Embryonic facial prominence (tissue), 1 donor: ENCODE measurements around the gene HOXD13.

Source experiments
- DNase-seq: peaks from one replicate; pipeline ENCODE4 v3.0.0-alpha.2; 2016; ENCODE audit errors: extremely low spot score

HOXD13 gene

GRCh38 chr2:176093145-176093897 is 800 bp downstream of the HOXD13 start:
- DNase-seq, result no peak

- no peak for DNase-seq
These were observed 1.4 kb downstream of the HOXD13 start for GRCh38 chr2:176093898-176094249.

GRCh38 chr2:176094349-176094748 is 1.8 kb downstream of the HOXD13 start:
- DNase-seq, result no peak

- DNase-seq, result no peak
These were observed 2.9 kb downstream of the HOXD13 start for GRCh38 chr2:176095421-176095820.

GRCh38 chr2:176096243-176096985 is 3.9 kb downstream of the HOXD13 start:
- DNase-seq, result no peak

- DNase-seq, result no peak
These were observed 4.7 kb downstream of the HOXD13 start for GRCh38 chr2:176096986-176097819.

- DNase-seq, result no peak
These were observed 5.4 kb downstream of the HOXD13 start for GRCh38 chr2:176097820-176098365.

- no peak for DNase-seq
These were observed 6.0 kb downstream of the HOXD13 start for GRCh38 chr2:176098366-176099158.

- DNase-seq, result no peak
These were observed 6.7 kb downstream of the HOXD13 start for GRCh38 chr2:176099159-176099727.

- DNase-seq, result no peak
These were observed 7.4 kb downstream of the HOXD13 start, which contains the start of gene HOXD12 for GRCh38 chr2:176099728-176100546. HOXD12 (plus strand) TSS chr2:176099795; CDS start chr2:176099802, 7 bp downstream.

GRCh38 chr2:176100547-176101140 is 8.1 kb downstream of the HOXD13 start:
- DNase-seq, result no peak

GRCh38 chr2:176101216-176101830 is 8.8 kb downstream of the HOXD13 start:
- DNase-seq, result no peak

GRCh38 chr2:176101842-176102241 is 9.3 kb downstream of the HOXD13 start:
- no peak for DNase-seq

GRCh38 chr2:176102309-176102866 is 9.9 kb downstream of the HOXD13 start:
- DNase-seq, result no peak

GRCh38 chr2:176103194-176103593 is 10.7 kb downstream of the HOXD13 start:
- no peak for DNase-seq

- no peak for DNase-seq
These were observed 11.3 kb downstream of the HOXD13 start for GRCh38 chr2:176103742-176104315.

GRCh38 chr2:176104316-176105077 is 12.0 kb downstream of the HOXD13 start:
- DNase-seq, result no peak
